HG03064 (cell line): Measurements from ENCODE around the gene YIF1A.
A peak's percentile ranks its signal among the peaks of the same experiment; 100 is the strongest.
"Not testable (repeated sequence)": the region's sequence is repeated elsewhere in the genome, so short reads cannot be mapped to it uniquely, and the experiment has no call there.

ENCODE experiments used
- ATAC-seq: cut with Tn5 transposase; IDR thresholded peaks from one replicate; pipeline ENCODE4 v1.9.1; 2021; ENCODE audit warnings: low read depth; ENCODE audit not compliant: unreplicated experiment

Gene YIF1A

DNA sequence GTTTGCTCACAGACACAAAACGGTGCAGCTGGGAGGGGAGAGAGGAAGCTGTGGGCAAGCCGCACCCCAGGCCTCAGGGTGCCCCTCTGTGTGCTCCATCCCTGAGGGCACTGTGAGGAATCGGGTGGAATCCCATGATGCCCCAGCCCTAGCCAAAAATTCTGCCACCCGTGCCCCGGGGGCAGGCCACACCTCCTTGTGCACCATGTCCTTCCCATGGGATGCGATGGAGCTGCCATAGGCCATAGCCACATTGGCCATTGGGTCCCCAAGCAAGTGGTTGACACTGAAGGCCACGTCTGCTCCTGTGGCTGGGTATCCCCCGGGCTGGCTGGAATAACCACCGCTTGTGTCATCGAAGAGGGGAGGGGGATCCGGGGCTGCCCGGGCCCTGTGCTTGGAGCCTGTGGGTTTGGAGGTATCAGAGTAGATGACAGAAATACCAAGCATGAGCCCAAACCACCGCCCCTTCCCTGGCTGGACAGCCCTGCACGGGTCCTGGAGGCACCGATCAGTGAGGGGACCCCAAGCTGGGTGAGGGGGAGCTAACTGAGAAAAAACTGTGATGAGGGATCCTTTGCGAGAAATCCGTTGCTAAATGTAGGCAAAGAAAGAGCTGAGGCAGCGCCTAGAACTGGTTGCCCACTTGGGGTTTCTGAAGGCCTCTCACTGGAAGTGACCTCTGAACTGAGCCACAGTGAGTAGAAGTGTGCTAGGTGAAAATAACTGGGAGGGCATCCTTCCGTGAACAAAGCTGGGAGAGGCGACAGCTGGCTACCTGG, 863 bp downstream of the YIF1A start:
- ATAC-seq = no peak

DNA sequence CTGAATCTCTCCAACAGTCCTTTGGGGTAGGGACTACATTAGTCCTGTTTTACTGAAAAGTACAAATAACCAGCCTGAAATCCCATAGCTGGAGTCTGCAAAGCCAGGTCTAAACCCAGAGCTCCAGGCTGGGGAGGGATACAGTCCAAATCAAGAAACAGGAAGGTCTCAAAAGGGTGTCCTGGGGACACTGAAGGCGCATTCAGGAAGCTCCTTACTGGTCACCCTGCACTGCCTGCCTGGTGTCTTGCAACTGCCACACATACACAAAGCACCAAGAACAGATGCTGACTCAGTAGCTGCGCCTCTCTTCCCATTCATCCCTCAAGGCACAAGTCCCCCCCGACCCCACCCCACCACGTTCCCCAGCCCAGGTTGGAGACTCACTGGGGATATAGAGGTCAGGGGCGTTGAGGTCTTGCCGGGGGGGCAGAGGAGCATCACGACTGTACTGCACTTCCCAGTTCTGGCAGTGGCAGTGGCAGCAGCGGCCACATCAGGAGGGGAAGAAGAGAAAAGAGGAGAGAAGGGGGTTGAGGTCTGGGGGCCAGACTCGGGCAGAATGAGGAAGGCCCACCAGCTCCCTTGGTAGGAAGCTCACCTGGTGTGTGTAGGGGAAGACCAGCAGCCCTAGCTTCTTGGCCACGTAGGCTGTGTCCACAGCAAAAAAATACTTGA, 1.6 kb downstream of the YIF1A start:
- no peak for ATAC-seq

DNA sequence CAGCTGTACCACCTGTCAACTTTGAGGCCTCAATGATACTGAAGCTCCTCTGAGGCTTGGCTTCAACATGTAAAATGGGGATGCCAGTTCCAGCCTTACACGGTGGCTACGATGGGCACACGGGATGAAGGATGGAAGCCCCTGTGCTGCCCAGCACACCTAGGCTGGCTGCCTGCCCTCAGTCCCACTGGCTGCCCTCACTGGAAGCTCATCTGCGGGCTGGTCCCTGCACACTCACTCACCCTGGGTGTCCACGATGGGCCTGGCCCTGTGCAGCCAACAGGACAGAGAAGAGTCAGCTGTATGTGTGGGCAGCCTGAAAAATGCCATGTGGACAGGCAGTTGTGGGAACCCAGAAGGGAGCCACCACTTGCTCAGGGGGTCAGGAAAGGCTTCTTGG, 2.2 kb downstream of the YIF1A start:
- ATAC-seq = no peak

DNA sequence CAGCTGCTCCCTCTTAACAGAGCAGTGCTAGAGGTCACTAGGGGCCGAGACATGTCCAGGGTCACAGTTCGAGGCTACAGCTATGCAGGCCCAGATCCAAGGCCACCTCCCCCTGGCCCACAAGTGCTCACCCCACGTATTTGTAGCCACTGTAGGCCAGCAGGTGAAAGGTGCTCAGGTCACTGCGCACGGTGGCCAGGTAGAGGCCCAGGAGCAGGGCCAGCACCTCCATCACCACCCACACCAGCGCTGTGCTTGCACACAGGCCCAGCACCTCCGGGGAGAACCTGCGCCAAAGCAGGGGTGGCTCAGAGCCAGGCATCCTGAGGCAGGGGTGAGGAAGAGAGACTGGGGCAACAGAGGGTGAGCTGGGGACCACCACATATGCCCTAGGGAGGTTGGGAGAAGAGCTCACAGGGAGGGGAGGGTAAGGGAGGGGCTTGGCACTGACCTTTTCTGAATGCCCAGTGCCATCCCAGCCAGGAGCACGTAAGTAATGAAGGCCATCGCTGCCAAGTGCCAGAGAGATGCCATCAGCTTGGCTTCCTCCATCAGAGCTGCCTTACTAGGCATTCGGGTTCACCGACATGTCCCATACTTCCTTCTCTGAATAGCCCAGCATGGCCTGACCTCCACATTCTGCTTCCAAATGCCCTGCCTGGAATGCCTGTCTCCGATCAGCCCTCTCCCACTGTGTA, 3.5 kb downstream of the YIF1A start:
- ATAC-seq = no peak

DNA sequence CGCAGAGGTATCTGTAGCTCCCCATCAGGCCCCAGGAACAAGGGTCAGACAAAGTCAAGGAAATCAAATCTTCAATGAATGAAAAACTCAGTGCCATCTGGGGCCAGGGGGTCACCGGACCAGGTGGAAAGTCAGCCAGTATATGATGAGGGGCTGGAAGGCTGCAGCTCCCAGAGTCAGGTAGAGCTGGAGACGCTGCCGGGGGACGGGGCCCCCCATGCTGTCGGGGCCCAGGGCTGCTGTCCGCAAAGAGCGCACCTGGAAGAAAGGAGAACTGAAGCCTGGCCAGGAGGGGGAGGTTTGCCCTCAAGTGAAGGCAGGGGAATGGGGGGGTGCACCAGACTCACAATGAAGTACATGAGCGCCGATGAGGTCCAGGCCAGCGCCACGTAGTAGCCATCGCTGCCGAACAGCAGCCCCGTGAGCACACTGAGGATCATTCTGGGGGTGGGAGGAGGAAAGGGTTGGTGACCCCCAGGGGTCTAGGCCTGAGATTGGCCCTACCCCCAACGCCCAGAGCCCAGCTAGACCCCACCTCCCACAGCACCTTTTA, 4.3 kb downstream of the YIF1A start:
- ATAC-seq = no peak

DNA sequence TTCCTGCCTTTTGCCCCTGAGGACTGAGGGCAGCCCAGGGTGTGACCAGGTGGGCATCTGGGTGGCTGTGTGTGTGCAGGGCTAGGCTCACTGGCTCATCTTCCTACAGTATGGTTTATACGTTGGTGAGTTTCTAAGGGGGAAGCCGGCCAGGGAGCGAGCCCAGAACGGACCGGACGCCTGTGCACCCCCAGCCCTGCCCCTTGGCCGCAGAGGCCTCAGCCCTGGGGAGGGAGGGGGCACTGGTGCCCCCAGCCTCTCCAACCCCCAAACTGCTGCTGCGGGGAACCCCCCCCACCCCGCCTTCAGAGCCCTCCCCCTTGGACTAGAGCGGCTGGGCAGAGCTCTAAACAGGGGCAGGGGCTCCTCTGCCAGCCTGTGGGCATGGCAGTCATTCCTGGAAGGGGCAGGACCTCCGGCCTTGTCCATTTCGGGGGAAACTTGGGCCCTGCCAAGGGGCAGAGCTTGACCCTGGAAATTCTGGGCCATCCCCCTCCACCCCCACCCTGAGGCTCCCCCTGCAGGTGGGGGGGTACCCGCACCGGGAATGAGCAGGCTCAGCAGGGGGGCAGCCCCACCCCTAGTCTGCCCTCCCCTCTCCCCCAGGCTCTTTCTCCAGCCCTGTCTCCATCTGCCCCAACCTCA, 5.4 kb downstream of the YIF1A start:
- no peak for ATAC-seq

DNA sequence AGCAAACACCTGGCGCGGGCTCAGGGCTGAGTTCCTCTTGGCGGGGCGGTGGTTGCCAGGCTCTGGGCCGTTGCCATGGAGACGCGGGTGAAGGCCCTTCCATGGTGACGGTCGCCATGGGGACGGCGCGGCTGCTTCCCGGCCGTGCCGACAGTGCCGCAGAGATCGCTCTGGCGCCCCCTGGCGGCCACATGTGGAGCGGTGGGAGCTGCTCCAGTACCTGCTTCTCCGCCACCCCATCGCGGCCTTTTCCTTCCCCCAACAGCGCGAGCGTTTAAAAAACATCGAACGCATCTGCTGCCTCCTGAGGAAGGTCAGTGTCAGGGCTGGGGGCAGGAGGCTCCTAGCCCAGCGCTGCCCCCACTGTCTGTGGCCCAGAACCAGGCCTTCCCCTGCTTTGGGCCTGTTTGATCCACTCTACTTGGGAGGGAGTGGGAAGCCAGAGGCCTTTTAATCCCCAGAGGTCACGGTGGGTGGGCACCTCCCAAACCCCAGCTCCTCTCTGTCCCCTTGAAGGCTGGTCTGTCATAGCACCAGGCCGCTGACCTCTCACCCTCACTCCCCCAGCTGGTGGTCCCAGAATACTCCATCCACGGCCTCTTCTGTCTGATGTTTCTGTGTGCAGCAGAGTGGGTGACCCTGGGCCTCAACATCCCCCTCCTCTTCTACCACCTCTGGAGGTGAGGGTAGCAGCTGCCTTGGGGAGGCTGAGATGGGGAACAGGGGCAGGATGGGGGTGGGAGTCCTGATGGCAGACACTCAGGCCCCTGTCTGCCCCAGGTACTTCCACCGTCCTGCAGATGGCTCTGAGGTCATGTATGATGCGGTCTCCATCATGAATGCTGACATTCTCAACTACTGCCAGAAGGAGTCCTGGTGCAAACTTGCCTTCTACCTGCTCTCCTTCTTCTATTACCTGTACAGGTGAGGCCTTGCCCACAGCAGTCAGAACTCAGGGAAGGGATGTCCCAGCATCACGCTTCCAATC, 6.2 kb downstream of the YIF1A start:
- ATAC-seq = peak; percentile 83

DNA sequence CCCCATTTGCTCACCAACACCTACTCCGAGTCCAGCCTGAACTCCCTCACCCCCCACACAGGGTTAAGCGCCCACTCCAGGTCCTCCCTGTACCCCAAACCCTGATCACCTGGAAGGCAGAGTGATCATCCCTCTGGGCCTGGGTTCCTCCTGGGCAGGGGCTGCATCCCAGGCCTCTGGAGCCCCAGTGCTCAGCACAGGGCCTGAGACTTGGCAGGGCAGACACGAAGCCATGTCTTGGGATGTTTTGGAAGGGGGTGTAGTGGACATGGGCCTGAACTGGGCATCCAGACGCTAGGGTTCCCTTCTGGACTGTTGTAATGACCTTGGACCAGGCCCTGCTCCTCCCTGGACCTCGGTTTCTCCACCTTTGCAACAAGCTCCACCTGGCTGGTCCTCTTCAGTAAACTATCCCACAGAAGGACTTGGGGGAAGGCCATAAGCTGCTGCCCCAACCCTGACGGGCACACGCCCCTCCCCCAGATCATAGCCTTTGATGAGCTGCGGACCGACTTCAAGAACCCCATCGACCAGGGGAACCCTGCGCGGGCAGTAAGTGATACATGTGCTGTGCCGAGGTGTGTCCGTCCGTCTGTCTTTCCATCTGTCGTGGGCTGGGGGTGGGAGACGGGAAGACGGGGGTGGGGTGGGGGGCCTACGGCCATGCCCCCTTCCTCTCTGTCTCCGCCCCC, 7.0 kb downstream of the YIF1A start:
- no peak for ATAC-seq

DNA sequence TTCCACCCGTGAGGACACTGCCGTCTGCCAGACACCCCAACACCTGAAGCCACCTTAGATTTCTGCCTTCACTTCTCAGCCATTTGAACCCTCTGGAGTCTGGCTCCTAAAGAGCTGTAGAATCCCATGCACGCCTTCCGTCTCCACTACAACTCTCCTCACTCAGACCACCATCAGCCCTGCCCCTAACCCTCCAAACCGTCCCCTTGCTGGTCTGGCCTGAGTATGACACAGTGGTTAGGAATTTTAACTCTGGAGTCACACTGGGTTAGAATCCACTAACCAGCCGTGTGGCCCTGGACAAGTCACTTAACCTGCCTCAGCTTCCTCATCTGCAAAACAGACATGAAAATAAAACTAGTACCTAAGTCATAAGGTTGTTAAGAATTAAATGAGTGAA, 7.9 kb downstream of the YIF1A start:
- no peak for ATAC-seq

DNA sequence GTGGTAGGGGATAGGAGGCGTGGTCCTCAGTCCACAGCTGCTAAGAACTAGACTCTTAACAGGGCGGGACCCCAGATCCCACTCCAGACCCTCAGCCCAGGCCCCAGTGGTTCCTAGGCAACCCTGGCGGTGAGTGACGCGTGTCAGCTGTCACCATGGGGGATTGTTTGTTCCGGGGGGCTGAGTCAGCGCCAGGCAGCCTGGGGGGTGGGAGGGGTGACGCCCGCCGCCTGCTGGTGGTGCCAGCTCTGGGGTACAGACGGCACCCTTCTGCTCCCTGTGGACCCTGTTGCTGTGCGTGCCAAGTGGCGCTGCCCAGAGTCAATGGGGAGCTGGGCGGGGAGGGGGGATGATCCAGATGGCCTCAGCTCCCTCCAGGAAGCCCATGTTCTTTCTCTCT, 8.5 kb downstream of the YIF1A start:
- ATAC-seq = no peak

DNA sequence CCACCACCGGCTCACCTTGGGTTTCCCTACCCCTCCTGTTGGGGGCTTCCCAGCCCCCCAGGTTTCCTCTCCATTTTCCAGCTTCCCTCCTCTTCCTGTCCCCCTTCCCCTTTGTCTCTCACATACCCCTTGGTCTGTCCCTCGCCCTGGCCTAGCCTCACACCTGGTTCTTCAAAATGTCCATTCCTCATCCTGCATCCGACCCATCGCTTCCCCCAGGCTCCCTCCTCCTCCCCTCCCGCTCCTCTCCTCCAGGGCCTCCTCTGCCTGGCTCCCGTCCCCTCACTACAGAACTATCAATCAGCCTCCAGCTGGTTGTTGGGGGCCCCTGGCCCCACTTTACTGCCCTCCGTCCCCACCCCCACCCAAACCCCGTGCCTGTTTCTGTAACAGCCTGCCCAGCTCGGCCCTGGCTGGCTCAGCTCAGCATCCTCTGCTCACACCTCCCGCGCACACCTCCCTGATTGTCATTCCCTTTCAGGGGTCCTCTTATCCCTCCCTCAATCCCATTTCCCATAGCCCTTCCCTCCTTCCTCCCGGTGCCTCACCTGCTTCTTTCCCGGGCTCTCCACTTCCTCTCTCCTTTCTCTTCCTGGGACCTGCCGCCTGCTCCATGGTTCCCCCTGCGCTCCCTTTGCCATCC, 9.7 kb downstream of the YIF1A start:
- no peak for ATAC-seq

DNA sequence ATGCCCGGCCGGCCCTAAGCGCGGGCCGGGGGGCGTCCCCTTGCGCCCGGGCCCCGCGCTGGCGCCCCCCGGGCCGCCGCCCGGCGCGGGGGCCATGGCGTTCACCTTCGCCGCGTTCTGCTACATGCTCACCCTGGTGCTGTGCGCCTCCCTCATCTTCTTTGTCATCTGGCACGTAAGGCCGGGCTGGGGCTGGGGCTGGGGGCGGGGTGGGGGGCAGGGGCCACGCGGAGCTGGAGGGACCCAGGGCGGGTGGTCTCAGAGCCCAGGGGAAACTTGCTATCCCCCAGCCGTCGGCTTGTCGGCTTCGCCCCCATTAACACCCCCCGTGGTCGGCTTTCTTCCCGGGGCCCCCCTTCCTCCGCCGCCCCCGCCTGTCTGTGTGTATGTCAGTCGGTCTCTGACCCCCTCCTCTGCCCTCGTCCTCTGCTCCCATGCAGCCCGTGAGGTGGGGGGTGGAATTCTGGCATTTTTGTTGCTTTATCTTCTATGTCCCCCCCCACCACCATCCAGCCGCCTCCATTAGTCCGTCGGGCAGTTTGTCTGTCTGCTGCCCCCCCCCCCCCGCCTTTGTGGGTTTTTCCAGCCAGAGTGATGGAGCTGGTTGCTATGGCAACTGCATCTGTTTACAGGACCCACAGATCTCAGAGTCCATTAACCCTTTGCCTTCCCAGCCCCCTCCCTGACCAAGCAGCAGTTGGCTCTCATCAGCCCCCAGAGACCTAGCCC, 10.4 kb downstream of the YIF1A start:
- no peak for ATAC-seq

DNA sequence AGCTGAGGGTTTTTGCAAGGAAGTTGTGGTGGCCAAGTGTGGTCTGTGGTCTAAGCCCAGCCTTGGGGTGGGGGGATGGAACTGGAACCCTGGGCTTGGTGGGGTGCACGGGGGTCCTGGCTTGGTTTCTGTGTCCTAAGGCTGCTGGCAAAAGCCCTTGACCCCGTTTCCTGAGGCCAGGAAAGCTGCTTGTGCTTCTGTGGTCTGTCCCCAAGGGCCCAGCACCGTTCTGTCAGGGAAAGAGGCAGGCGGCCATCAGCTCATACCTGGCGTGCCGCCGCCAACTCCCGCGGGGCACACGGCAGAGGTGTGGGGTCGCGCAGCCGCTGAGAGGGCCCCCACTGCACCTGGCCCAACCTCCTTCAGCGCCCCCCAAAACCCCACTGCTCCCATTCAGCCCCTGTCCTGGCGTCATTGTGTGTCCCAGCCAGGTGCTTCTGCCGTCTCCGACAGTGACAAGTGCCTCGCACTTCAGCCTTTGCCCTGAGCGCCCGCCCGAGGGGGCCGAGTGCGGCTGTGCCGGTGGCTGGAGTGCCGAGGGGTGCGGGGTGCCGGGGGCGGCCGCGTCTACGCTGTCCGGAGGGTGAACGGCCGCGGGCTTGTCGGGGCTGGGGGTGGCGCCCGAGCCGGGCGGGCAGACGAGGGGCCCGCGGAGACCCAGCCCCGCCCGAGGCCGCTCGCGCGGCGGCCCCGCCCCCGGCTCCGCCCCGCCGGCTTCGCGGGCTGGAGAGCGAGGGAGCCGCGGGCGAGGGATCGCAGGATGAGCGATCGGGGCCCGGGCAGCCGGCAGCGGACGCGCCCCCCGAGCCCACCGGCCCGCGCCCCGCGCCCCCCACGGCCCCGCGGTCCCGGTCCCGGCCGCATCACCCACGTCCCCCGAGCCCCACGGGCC, 11.2 kb downstream of the YIF1A start, which contains the start of gene CNIH2:
CNIH2 (plus strand) TSS at position 705 of the 892 bp plus-strand sequence. CDS start 282 bp downstream, outside the sequence.
- ATAC-seq = no peak

DNA sequence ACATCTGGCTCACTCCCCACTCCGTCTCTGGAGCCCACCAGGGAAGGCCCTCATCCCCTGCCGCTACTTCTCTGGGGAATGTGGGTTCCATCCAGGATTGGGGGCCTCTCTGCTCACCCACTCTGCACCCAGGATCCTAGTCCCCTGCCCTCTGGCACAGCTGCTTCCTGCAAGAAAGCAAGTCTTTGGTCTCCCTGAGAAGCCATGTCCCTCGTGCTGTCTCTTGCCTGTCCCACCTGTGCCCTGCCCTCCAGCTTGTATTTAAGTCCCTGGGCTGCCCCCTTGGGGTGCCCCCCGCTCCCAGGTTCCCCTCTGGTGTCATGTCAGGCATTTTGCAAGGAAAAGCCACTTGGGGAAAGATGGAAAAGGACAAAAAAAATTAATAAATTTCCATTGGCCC, 11.9 kb downstream of the YIF1A start:
- not testable (repeated sequence) for ATAC-seq

DNA sequence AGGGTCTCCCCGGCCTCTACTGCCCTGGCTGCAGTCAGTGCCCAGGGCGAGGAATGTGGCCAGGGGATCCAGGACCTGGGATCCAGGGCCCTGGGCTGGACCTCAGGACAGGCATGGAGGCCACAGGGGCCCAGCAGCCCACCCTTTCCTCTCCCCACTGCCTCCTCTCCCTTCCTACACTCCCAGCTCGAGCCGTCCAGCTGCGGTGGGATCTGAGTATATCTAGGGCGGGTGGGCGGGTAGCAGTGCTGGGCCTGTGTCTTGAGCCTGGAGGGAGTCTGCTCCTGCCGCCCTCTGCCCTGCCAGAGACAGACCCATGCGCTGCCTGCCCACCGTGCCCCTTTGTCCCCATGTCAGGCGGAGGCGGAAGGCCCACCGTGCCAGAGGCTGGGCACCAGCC, 12.3 kb downstream of the YIF1A start:
- ATAC-seq = not testable (repeated sequence)

DNA sequence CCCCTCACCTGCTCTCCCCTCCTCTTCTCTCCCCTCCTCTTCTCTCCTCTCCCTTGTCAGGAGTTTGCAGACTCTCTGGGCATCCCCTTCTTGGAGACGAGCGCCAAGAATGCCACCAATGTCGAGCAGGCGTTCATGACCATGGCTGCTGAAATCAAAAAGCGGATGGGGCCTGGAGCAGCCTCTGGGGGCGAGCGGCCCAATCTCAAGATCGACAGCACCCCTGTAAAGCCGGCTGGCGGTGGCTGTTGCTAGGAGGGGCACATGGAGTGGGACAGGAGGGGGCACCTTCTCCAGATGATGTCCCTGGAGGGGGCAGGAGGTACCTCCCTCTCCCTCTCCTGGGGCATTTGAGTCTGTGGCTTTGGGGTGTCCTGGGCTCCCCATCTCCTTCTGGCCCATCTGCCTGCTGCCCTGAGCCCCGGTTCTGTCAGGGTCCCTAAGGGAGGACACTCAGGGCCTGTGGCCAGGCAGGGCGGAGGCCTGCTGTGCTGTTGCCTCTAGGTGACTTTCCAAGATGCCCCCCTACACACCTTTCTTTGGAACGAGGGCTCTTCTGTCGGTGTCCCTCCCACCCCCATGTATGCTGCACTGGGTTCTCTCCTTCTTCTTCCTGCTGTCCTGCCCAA, 12.8 kb downstream of the YIF1A start:
- ATAC-seq = no peak
